ENCODE measurements around the gene KRTAP10-3. TPM values are rescaled to one million over a fixed set of nuclear protein-coding genes. Genes with fewer than 3 reads are reported as not detected.

Gene KRTAP10-3
- total and polyA plus RNA-seq, 2 donors (not counting 1 experiment from before 2014, with no cell fraction given): not detected

DNA sequence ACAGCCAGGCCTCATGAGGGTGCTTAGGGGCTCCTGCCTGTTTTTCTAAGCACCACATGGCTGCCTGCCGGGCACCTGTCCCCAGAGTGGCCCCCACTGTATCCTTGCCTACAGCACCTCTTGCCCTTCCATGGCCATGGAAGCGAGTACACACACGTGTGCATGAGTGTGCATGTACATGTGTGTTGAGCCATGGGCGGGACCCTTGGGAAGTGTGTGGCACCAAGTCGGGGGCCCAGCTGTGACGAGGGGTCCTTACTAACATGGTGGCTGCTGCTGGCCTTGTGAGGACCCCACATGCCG is 44.4 kb downstream of the KRTAP10-3 start:
- no peaks in the 10 kb centered on the region for H3K4me1 ChIP-seq (ENCODE audit: control insufficient read depth, extremely low read depth, insufficient read depth, low read length)
- H3K9me3 ChIP-seq (ENCODE audit: control insufficient read depth, insufficient read depth, low read depth, low read length): no peaks in the 10 kb centered on the region
- H3K27me3 ChIP-seq (ENCODE audit: control insufficient read depth, insufficient read depth, low read length): no peaks in the 10 kb centered on the region
- no peak for TF ChIP-seq CTCF (conservative IDR thresholded peaks at IDR 0.05 in 1 of 2, IDR thresholded peaks at IDR 0.05 in 1 of 2; ENCODE audit: low read depth in 1 of 2, low read length in 2 of 2)
- no peak for TF ChIP-seq EZH2 (IDR thresholded peaks at IDR 0.05; ENCODE audit: low read length, missing control alignments)
- H3K4me2 ChIP-seq (ENCODE audit: extremely low read depth, insufficient read depth, low read length): no peak overlapping the region
- H3K9ac ChIP-seq (ENCODE audit: insufficient read depth, low read length): no peak overlapping the region
- no peak overlapping the region for H2AFZ ChIP-seq (ENCODE audit: low read length)
- no peaks in the 10 kb centered on the region for H3K36me3 ChIP-seq (ENCODE audit: control insufficient read depth, insufficient read depth, low read length)
- no peak overlapping the region for H3K27ac ChIP-seq (ENCODE audit: insufficient read depth, low read length)
- H3K79me2 ChIP-seq (ENCODE audit: control insufficient read depth, insufficient read depth, low read length): no peaks in the 10 kb centered on the region
- no peak for DNase-seq (ENCODE audit: low read depth in 2 of 2)
- H3K4me3 ChIP-seq (replicated peaks in 1 of 4; ENCODE audit: control extremely low read depth in 1 of 4, insufficient read depth in 1 of 4, low read depth in 3 of 4, low read length in 4 of 4): no peak overlapping the region
- H4K20me1 ChIP-seq (ENCODE audit: control insufficient read depth, extremely low read depth, insufficient read depth, low read length): no peaks in the 10 kb centered on the region

- H3K4me3 ChIP-seq (replicated peaks in 1 of 4; ENCODE audit: control extremely low read depth in 1 of 4, insufficient read depth in 1 of 4, low read depth in 3 of 4, low read length in 4 of 4): no peak overlapping the region
- H2AFZ ChIP-seq (ENCODE audit: low read length): no peak overlapping the region
- H3K9me3 ChIP-seq (ENCODE audit: control insufficient read depth, insufficient read depth, low read depth, low read length): no peaks in the 10 kb centered on the region
- no peak overlapping the region for H3K9ac ChIP-seq (ENCODE audit: insufficient read depth, low read length)
- H4K20me1 ChIP-seq (ENCODE audit: control insufficient read depth, extremely low read depth, insufficient read depth, low read length): no peaks in the 10 kb centered on the region
- no peak overlapping the region for H3K4me2 ChIP-seq (ENCODE audit: extremely low read depth, insufficient read depth, low read length)
- TF ChIP-seq CTCF (conservative IDR thresholded peaks at IDR 0.05 in 1 of 2, IDR thresholded peaks at IDR 0.05 in 1 of 2; ENCODE audit: low read depth in 1 of 2, low read length in 2 of 2): no peak
- TF ChIP-seq EZH2 (IDR thresholded peaks at IDR 0.05; ENCODE audit: low read length, missing control alignments): no peak
- H3K79me2 ChIP-seq (ENCODE audit: control insufficient read depth, insufficient read depth, low read length): no peaks in the 10 kb centered on the region
- H3K27ac ChIP-seq (ENCODE audit: insufficient read depth, low read length): no peak overlapping the region
- no peak for DNase-seq (ENCODE audit: low read depth in 2 of 2)
- H3K36me3 ChIP-seq (ENCODE audit: control insufficient read depth, insufficient read depth, low read length): no peaks in the 10 kb centered on the region
- no peaks in the 10 kb centered on the region for H3K27me3 ChIP-seq (ENCODE audit: control insufficient read depth, insufficient read depth, low read length)
- H3K4me1 ChIP-seq (ENCODE audit: control insufficient read depth, extremely low read depth, insufficient read depth, low read length): no peaks in the 10 kb centered on the region
These were observed 45.0 kb downstream of the KRTAP10-3 start for GRCh38 chr21:44513389-44514217.

DNA sequence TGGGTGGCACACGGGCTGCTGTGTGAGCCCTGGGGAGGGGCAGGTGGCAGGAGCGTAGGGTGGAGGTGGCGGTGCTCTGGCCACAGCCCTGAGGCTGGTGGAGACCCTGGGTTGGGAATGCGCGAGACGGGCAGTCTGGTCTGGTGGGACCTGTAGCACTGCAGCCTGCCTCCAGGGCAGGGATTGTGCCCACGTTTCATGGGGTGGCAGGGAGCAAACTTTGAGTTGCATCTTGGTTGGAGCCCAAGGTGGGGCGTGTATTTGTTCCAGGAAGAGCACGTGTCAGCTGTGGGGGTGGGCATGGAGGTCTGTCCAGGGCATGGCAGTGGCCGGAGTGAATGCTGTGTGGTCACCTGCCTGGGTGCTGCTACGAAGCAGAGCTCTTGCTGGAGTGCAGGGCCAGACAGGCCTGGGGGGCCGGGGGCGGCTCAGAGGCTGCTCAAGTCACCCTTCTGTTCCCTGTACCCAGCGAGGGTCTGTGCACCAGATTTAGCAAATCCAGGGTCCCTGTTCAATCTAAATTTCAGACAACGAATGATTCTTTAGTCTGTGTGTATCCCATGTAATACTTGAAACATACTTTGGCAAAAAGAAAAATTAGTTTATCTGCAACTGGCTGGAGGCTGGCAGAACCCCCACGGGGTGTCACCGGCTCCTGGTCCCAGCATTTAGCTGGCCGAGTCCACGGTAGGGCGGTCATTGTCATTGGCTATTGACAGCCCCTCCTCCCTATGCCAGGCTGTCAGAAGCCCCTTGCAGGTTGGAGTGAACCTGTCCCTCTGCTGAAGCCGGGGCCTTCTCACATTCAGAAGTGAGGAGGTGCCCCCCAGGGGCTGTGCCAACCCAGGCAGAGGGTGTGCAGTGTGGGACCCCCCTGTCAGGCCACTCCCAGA is 45.9 kb downstream of the KRTAP10-3 start:
- H3K4me1 ChIP-seq (ENCODE audit: control insufficient read depth, extremely low read depth, insufficient read depth, low read length): no peaks in the 10 kb centered on the region
- H3K27me3 ChIP-seq (ENCODE audit: control insufficient read depth, insufficient read depth, low read length): no peaks in the 10 kb centered on the region
- H3K4me3 ChIP-seq (replicated peaks in 1 of 4; ENCODE audit: control extremely low read depth in 1 of 4, insufficient read depth in 1 of 4, low read depth in 3 of 4, low read length in 4 of 4): no peak overlapping the region
- H3K79me2 ChIP-seq (ENCODE audit: control insufficient read depth, insufficient read depth, low read length): no peaks in the 10 kb centered on the region
- H3K4me2 ChIP-seq (ENCODE audit: extremely low read depth, insufficient read depth, low read length): no peak overlapping the region
- no peak for DNase-seq (ENCODE audit: low read depth in 2 of 2)
- no peak overlapping the region for H2AFZ ChIP-seq (ENCODE audit: low read length)
- no peaks in the 10 kb centered on the region for H3K9me3 ChIP-seq (ENCODE audit: control insufficient read depth, insufficient read depth, low read depth, low read length)
- TF ChIP-seq CTCF (conservative IDR thresholded peaks at IDR 0.05 in 1 of 2, IDR thresholded peaks at IDR 0.05 in 1 of 2; ENCODE audit: low read depth in 1 of 2, low read length in 2 of 2) (no peak), EZH2 (IDR thresholded peaks at IDR 0.05; ENCODE audit: low read length, missing control alignments) (no peak)
- H4K20me1 ChIP-seq (ENCODE audit: control insufficient read depth, extremely low read depth, insufficient read depth, low read length): no peaks in the 10 kb centered on the region
- no peak overlapping the region for H3K27ac ChIP-seq (ENCODE audit: insufficient read depth, low read length)
- H3K36me3 ChIP-seq (ENCODE audit: control insufficient read depth, insufficient read depth, low read length): no peaks in the 10 kb centered on the region
- H3K9ac ChIP-seq (ENCODE audit: insufficient read depth, low read length): no peak overlapping the region
